Right cardiac atrium (tissue), 5 donors: ENCODE data around the gene SCN9A. TPM values are rescaled to one million over a fixed set of nuclear protein-coding genes. Genes with fewer than 3 reads are reported as not detected.

ENCODE experiments used
- ATAC-seq, 2 donors: fragments of 200-7000 bp; cut with Tn5 transposase; one replicate each; pipeline versions ENCODE4 v1.8.0 to v1.9.1; 2020; ENCODE audit warnings: moderate library complexity in 2 of 2, mild to moderate bottlenecking in 1 of 2
- DNase-seq, 3 donors: peaks; one replicate each; pipeline ENCODE4 v3.0.0-alpha.2; 2020
- H3K27ac ChIP-seq: one replicate; pipeline ENCODE4 v1.5.1; 2013; ENCODE audit warnings: mild to moderate bottlenecking, low read length, control low read depth, moderate library complexity
- H3K27me3 ChIP-seq: one replicate; pipeline ENCODE4 v1.6.1; 2013; ENCODE audit not compliant: control insufficient read depth, insufficient read depth
- H3K4me1 ChIP-seq: one replicate; pipeline ENCODE4 v1.6.1; 2013; ENCODE audit warnings: low read length; ENCODE audit not compliant: control insufficient read depth, insufficient read depth
- H3K4me3 ChIP-seq: one replicate; pipeline ENCODE4 v1.5.1; 2013; ENCODE audit warnings: low read length, control low read depth
- H3K9me3 ChIP-seq: one replicate; pipeline ENCODE4 v1.6.1; 2013; ENCODE audit warnings: low read length; ENCODE audit not compliant: control insufficient read depth
- WGBS: extraction: QIAGEN DNeasy Blood & Tissue Kit; methylation state at CpG from one replicate; pipeline ENCODE4 v1.1.7; 2013; 5-methylcytosine and 5-hydroxymethylcytosine counted together
- intact Hi-C, 4 donors: fragments of 100-400 bp; cut with DNase I; formaldehyde crosslinking; loops; one replicate each; pipeline versions ENCODE4 v1.11.0 to v1.14.0; 2022 to 2023
- polyA plus RNA-seq: library from polyadenylated mRNA; stranded (reverse); fragments of 200-250 nt; gene quantifications from one replicate; pipeline ENCODE4 v1.2.3, GENCODE V29; 2013
- total RNA-seq, 4 donors: library from RNA; stranded (reverse); fragmentation: NEBNext Ultra II Directional; extraction: Animal tissue kit (Norgen Biotek cat#: 25700); gene quantifications; one replicate each; pipeline ENCODE4 v1.2.1, GENCODE V29; 2021
- donor health status: healthy with polysubstance abuse.
- donor health status: DM: no; HTN: yes; CAD: no.
- donor health status: DM: no; HTN: no; CAD: no.
- donor health status: DM: no; HTN: yes; CAD: no; lungs with severe emphysema.
- donor health status: DM: yes; HTN: yes; CAD: no.

The SCN9A gene
- total and polyA plus RNA-seq, 5 donors, result 0.43 to 1.5 (median 1.0) TPM

GRCh38 chr2:166293984-166294383 lies 81.8 kb downstream of the SCN9A start:
- Histone ChIP-seq H3K4me1 (no peaks in the 10 kb centered on the region), H3K27ac (no peak overlapping the region), H3K9me3 (no peaks in the 10 kb centered on the region), H3K27me3 (no peaks in the 10 kb centered on the region), H3K4me3 (no peak overlapping the region)
- ATAC-seq (no peak), DNase-seq (no peak)
- 75% methylated on average over 1 of the region's 1 CpG for WGBS
- intact Hi-C loops, result no loop called here

- no peak for ATAC-seq
- Histone ChIP-seq H3K27me3 (no peaks in the 10 kb centered on the region), H3K4me1 (no peaks in the 10 kb centered on the region), H3K4me3 (no peak overlapping the region), H3K27ac (no peak overlapping the region), H3K9me3 (no peaks in the 10 kb centered on the region)
- intact Hi-C loops, result no loop called here
- no peak for DNase-seq
Measured at GRCh38 chr2:166285215-166285614, 90.5 kb downstream of the SCN9A start.

GRCh38 chr2:166284359-166284758 lies 91.4 kb downstream of the SCN9A start:
- H3K27ac ChIP-seq, result no peak overlapping the region
- 82% methylated on average over 9 of the region's 9 CpGs for WGBS
- H3K4me3 ChIP-seq, result no peak overlapping the region
- no peaks in the 10 kb centered on the region for H3K4me1 ChIP-seq
- ATAC-seq (no peak), DNase-seq (no peak)
- H3K9me3 ChIP-seq, result no peaks in the 10 kb centered on the region
- no peaks in the 10 kb centered on the region for H3K27me3 ChIP-seq
- intact Hi-C loops, result no loop called here

- no peak for DNase-seq
Measured at GRCh38 chr2:166282154-166282553, 93.6 kb downstream of the SCN9A start.

GRCh38 chr2:166278856-166279255 lies 96.9 kb downstream of the SCN9A start:
- H3K4me1 ChIP-seq, result no peaks in the 10 kb centered on the region
- H3K27me3 ChIP-seq, result no peaks in the 10 kb centered on the region
- intact Hi-C loops, result no loop called here
- DNase-seq (no peak), ATAC-seq (no peak)
- no peaks in the 10 kb centered on the region for H3K9me3 ChIP-seq
- no peak overlapping the region for H3K27ac ChIP-seq
- WGBS, result 90% methylated on average over 4 of the region's 4 CpGs
- no peak overlapping the region for H3K4me3 ChIP-seq

More at GRCh38 chr2:166282154-166282553, 93.6 kb downstream of the SCN9A start:
- Histone ChIP-seq H3K4me3 (no peak overlapping the region), H3K9me3 (no peaks in the 10 kb centered on the region), H3K27me3 (no peaks in the 10 kb centered on the region), H3K27ac (no peak overlapping the region), H3K4me1 (no peaks in the 10 kb centered on the region)
- no peak for ATAC-seq
- intact Hi-C loops, result no loop called here

GRCh38 chr2:166270376-166270775 lies 105.4 kb downstream of the SCN9A start:
- Histone ChIP-seq H3K27ac (no peak overlapping the region), H3K4me3 (no peak overlapping the region), H3K4me1 (no peaks in the 10 kb centered on the region), H3K9me3 (no peaks in the 10 kb centered on the region), H3K27me3 (no peaks in the 10 kb centered on the region)
- intact Hi-C loops, result no loop called here
- DNase-seq (no peak), ATAC-seq (no peak)
- 89% methylated on average over 6 of the region's 6 CpGs for WGBS

GRCh38 chr2:166269322-166269721 lies 106.4 kb downstream of the SCN9A start:
- Histone ChIP-seq H3K9me3 (no peaks in the 10 kb centered on the region), H3K27ac (no peak overlapping the region), H3K4me3 (no peak overlapping the region), H3K27me3 (no peaks in the 10 kb centered on the region), H3K4me1 (no peaks in the 10 kb centered on the region)
- intact Hi-C loops, result no loop called here
- ATAC-seq (no peak), DNase-seq (no peak)

- H3K9me3 ChIP-seq, result no peaks in the 10 kb centered on the region
- ATAC-seq (no peak), DNase-seq (no peak)
- no peaks in the 10 kb centered on the region for H3K27me3 ChIP-seq
- no peak overlapping the region for H3K4me3 ChIP-seq
- H3K4me1 ChIP-seq, result no peaks in the 10 kb centered on the region
- intact Hi-C loops, result no loop called here
- H3K27ac ChIP-seq, result no peak overlapping the region
Measured at GRCh38 chr2:166257859-166258258, 117.9 kb downstream of the SCN9A start.

GRCh38 chr2:166256896-166257295 lies 118.8 kb downstream of the SCN9A start:
- DNase-seq (no peak), ATAC-seq (no peak)
- 92% methylated on average over 1 of the region's 1 CpG for WGBS
- Histone ChIP-seq H3K27ac (no peak overlapping the region), H3K4me1 (no peaks in the 10 kb centered on the region), H3K27me3 (no peaks in the 10 kb centered on the region), H3K9me3 (no peaks in the 10 kb centered on the region), H3K4me3 (no peak overlapping the region)
- intact Hi-C loops, result no loop called here

- WGBS, result 71% methylated on average over 1 of the region's 1 CpG
- intact Hi-C loops, result no loop called here
- no peak overlapping the region for H3K4me3 ChIP-seq
- H3K9me3 ChIP-seq, result no peaks in the 10 kb centered on the region
- H3K27ac ChIP-seq, result no peak overlapping the region
- no peaks in the 10 kb centered on the region for H3K27me3 ChIP-seq
- no peak for DNase-seq
- H3K4me1 ChIP-seq, result no peaks in the 10 kb centered on the region
- no peak for ATAC-seq
Measured at GRCh38 chr2:166249318-166249717, 126.4 kb downstream of the SCN9A start.

GRCh38 chr2:166246901-166247300 lies 128.8 kb downstream of the SCN9A start:
- ATAC-seq (no peak), DNase-seq (no peak)
- intact Hi-C loops, result no loop called here
- Histone ChIP-seq H3K27ac (no peak overlapping the region), H3K4me1 (no peaks in the 10 kb centered on the region), H3K9me3 (no peaks in the 10 kb centered on the region), H3K4me3 (no peak overlapping the region), H3K27me3 (no peaks in the 10 kb centered on the region)
- WGBS, result 96% methylated on average over 1 of the region's 1 CpG

- no peak for DNase-seq
- ATAC-seq, result no peak
- intact Hi-C loops, result no loop called here
Measured at GRCh38 chr2:166242309-166242708, 133.4 kb downstream of the SCN9A start.

More at GRCh38 chr2:166242309-166242708, 133.4 kb downstream of the SCN9A start:
- H3K27ac ChIP-seq, result no peak overlapping the region
- H3K4me3 ChIP-seq, result no peak overlapping the region
- no peaks in the 10 kb centered on the region for H3K9me3 ChIP-seq
- no peaks in the 10 kb centered on the region for H3K4me1 ChIP-seq
- H3K27me3 ChIP-seq, result no peaks in the 10 kb centered on the region
